Measurements from ENCODE around the gene IFI30. TPM values are rescaled to one million over a fixed set of nuclear protein-coding genes. Genes with fewer than 3 reads are reported as not detected.

Gene IFI30
- total RNA-seq, 1 experiment from 2014 or later, result 23.6 TPM

DNA sequence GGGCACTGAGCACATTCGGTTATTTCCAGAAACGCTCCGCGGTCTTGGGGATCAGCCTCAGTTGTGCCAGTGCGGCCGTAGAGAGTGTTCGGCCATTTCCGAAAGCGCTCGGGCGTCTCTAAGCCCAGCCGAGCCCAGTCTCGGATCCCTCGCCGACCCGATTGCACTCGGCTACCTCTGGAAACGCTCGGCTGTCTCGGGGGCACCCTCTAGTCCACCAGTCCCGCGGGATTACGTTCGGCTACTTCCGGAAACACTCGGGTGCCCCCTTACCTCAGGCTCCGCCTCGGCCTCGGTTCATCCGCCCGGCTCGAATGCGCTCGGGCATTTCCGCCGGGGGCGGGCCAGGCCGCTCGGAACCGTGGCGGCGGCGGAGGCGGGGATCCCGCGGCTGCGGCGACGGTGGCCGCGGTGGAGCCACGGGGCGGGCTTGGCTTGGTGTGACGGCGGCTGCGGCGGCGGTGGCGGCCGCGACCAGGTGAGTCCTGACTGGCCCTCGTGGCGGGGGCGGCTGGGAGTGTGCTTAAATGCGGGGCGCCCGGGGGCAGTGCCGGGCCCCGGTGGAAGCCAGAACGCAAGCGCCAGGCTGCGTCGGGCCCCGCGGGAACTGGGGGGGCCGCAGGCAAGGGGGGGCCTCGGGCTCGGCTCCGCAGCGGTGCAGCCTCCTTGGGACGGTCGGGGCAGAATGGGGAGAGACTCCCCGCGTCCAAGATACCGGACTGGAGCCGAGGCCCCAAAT, 20.6 kb upstream of the IFI30 start, which contains the start of gene PIK3R2:
TSS of gene PIK3R2 (plus strand) at position 347 of the 739 bp plus-strand sequence. CDS start 2,717 bp downstream, outside the sequence.
- H3K4me2 ChIP-seq (ENCODE audit: insufficient read depth, insufficient read length, low read length), result peak within 1 kb of the TSS; percentile 62
- peak within 1 kb of the TSS; percentile 98 to 99 (median 99) for H3K27ac Mint-ChIP-seq

More for the DNA sequence above, 20.6 kb upstream of the IFI30 start, which contains the start of gene PIK3R2:
- TF ChIP-seq, protein P1, sequence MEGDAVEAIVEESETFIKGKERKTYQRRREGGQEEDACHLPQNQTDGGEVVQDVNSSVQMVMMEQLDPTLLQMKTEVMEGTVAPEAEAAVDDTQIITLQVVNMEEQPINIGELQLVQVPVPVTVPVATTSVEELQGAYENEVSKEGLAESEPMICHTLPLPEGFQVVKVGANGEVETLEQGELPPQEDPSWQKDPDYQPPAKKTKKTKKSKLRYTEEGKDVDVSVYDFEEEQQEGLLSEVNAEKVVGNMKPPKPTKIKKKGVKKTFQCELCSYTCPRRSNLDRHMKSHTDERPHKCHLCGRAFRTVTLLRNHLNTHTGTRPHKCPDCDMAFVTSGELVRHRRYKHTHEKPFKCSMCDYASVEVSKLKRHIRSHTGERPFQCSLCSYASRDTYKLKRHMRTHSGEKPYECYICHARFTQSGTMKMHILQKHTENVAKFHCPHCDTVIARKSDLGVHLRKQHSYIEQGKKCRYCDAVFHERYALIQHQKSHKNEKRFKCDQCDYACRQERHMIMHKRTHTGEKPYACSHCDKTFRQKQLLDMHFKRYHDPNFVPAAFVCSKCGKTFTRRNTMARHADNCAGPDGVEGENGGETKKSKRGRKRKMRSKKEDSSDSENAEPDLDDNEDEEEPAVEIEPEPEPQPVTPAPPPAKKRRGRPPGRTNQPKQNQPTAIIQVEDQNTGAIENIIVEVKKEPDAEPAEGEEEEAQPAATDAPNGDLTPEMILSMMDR (conservative IDR thresholded peaks at IDR 0.05), result no peak; the same call in 1 of the 3 replicates
- H3K9ac ChIP-seq (ENCODE audit: extremely low read depth, insufficient read length, low read length), result peak within 1 kb of the TSS; percentile 95
- no peak within 1 kb of the TSS for H2BK20ac ChIP-seq (ENCODE audit: low read depth, low read length, poor library complexity, severe bottlenecking)
- Mint-ChIP-seq H3K4me1 (peaks cover 15 to 30% of the 10 kb centered on the region in 2 experiments), H3K9me3 (no peaks in the 10 kb centered on the region), H3K4me3 (peak within 1 kb of the TSS; percentile 75 to 84), H3K36me3 (ENCODE audit: insufficient read depth in 1 of 3, low read depth in 3 of 3) (peaks cover 7 to 13% (median 9%) of the 10 kb centered on the region in 3 experiments; a peak in 5 of 7 replicates), H3K27me3 (ENCODE audit: low read depth) (no peaks in the 10 kb centered on the region; the same call in 1 of the 2 replicates)
- H3K27ac ChIP-seq (ENCODE audit: insufficient read length, low read depth, low read length), result no peak within 1 kb of the TSS
- H4K5ac ChIP-seq (ENCODE audit: insufficient read length, low read depth, low read length), result no peak within 1 kb of the TSS
- no peak within 1 kb of the TSS for H2BK15ac ChIP-seq (ENCODE audit: low read depth, low read length)
- peak; percentile 98 for DNase-seq
- H4K8ac ChIP-seq (replicated peaks; ENCODE audit: insufficient read length, low read depth, low read length), result no peak within 1 kb of the TSS
- H3K4ac ChIP-seq (ENCODE audit: low read depth, low read length), result no peak within 1 kb of the TSS
- no peaks in the 10 kb centered on the region for H3K79me1 ChIP-seq (ENCODE audit: insufficient read depth, low read depth, low read length, poor library complexity, severe bottlenecking)
- no peak within 1 kb of the TSS for H2AK5ac ChIP-seq (ENCODE audit: insufficient read length, low read length)
- no peak within 1 kb of the TSS for H2BK12ac ChIP-seq (ENCODE audit: insufficient read length, low read depth, low read length)
- peaks cover 8% of the 10 kb centered on the region for H3K23me2 ChIP-seq (ENCODE audit: insufficient read length, low read depth, low read length, poor library complexity, severe bottlenecking)
- H3K23ac ChIP-seq (ENCODE audit: insufficient read length, low read depth, low read length), result no peak within 1 kb of the TSS
- no peaks in the 10 kb centered on the region for H3K27me3 ChIP-seq (ENCODE audit: insufficient read depth, low read length)
- peaks cover 4% of the 10 kb centered on the region for H4K20me1 ChIP-seq (ENCODE audit: control insufficient read depth, insufficient read depth, insufficient read length)
- no peak within 1 kb of the TSS for H2AFZ ChIP-seq (ENCODE audit: low read length)
- H3K4me1 ChIP-seq (ENCODE audit: insufficient read depth, low read length), result no peaks in the 10 kb centered on the region
- no peak within 1 kb of the TSS for H3T11ph ChIP-seq (ENCODE audit: low read length)
- H3K14ac ChIP-seq (ENCODE audit: insufficient read depth, low read length), result peak within 1 kb of the TSS; percentile 96
- H2BK5ac ChIP-seq (ENCODE audit: insufficient read length, low read length), result no peak within 1 kb of the TSS
- no peak within 1 kb of the TSS for H4K91ac ChIP-seq (ENCODE audit: insufficient read length, low read depth, low read length)
- H3K18ac ChIP-seq (ENCODE audit: insufficient read length, low read depth, low read length), result peak within 1 kb of the TSS; percentile 94
- H2BK120ac ChIP-seq (ENCODE audit: low read depth, low read length, poor library complexity, severe bottlenecking), result no peak within 1 kb of the TSS
- no peak within 1 kb of the TSS for H3K56ac ChIP-seq (ENCODE audit: insufficient read length, low read depth, low read length)
- no CpG with 5 or more reads among the region's 86 CpGs for WGBS (ENCODE audit: extremely low coverage, insufficient read length, low lambda C conversion rate)
- H3K79me2 ChIP-seq (ENCODE audit: insufficient read depth, low read length), result no peaks in the 10 kb centered on the region
- H3K9me3 ChIP-seq (ENCODE audit: control insufficient read depth, low read depth, low read length), result no peaks in the 10 kb centered on the region
